ENCODE results near the gene PRRT1B.

Gene PRRT1B

GRCh38 chr9:131597246-131597645, 51.9 kb downstream of the PRRT1B start:
- DNase-seq (ENCODE audit: low spot score): no peak

DNA sequence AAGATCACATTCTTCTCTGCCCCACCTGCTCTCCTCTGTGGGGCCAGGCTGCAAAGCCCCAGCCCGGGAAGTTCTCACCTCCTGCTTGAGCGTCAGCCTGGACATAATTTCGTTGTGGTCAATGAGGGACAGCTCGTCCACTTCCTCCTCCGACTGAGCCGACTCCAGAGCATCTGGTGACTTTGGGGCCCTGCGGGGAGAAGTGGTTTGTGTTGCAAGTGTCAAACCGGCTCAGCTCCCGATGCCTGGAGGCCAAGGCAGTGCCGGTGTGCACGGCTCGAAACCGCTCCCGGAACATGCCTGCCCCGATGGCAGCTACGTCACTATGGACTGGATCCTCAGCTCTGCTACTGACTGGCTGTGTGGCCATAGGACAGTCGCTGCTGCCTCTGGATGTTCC, 52.8 kb downstream of the PRRT1B start:
- DNase-seq (ENCODE audit: low spot score): no peak

DNA sequence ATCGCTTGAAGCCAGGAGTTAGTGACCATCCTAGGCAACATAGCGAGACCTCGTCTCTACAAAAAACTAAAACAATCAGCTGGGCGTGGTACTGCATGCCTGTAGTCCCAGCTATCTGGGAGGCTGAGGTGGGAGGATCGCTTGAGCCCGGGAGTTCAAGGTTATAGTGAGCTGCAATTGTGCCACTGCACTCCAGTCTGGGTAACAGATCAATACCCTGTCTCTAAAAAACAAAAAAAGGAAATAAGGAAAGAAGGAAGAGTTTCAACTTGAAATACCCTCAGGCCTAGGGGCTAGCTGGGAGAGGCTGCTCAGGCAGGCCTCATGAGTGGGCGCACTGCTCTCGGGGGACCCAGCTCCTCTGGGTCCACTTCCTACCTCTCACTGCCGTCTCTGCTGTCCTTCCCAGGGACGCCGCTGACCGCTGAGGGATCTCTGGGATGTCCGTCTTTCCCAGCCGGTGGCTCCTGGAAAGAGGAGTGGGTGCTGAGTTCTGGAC, 56.4 kb downstream of the PRRT1B start:
- DNase-seq (ENCODE audit: low spot score): no peak

DNA sequence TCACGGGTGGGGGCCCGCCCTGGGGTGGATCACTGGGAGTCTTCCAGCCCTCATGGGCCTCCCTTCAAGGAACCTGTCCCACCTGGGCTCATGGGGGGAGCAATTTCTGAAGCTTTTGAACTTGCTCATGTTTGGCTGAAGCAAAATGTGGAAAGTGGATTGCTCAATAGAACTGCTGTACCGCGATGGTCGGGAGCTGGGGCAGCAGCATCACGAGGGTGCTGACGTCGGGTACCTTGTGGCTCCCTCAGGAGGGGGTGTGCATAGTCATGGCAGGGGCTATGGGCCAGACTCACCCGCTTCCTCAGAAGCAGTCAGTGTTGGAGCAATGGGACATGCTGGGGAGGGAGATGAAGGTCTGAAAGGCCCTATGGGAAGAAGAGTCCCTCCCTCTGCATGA, 57.9 kb downstream of the PRRT1B start:
- DNase-seq (ENCODE audit: low spot score): no peak

- DNase-seq (ENCODE audit: low spot score): no peak
These were observed 58.6 kb downstream of the PRRT1B start for GRCh38 chr9:131603711-131604439.

DNA sequence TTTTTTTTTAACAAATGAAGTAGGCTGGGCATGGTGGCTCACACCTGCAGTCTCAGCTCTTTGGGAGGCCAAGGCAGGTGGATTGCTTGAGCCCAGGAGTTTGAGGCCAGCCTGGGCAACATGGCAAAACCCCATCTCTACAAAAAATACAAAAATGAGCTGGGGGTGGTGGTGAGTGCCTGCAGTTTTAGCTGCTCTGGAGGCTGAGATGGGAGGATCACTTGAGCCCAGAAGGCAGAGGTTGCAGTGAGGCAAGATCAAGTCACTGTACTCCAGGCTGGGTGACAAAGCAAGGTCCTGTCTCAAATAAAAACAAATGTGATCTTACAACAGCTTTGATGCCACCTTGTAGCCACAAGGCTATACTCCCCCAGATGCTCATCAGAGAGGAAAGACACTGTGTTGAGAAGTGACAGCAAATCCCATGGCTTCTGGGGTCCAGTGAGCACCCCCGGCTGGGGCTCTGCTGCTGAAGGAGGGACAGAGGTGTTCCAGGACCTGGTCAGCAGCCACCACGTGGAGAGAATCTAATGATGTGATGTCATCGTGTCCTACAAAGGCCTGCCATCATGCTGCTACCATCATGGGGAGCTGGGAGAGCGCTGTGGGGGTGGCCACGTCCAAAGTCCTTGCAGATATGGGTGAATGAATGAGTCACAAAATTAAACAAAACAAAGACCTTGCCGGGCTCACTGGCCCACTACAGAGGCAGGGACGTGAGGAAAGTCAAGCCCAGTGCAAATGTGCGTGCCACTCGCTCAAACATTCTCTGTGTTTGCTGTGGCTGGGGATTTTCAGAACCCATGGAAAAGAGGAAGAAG, 60.7 kb downstream of the PRRT1B start:
- DNase-seq (ENCODE audit: low spot score): no peak

GRCh38 chr9:131606896-131607567, 61.7 kb downstream of the PRRT1B start:
- DNase-seq (ENCODE audit: low spot score): no peak

DNA sequence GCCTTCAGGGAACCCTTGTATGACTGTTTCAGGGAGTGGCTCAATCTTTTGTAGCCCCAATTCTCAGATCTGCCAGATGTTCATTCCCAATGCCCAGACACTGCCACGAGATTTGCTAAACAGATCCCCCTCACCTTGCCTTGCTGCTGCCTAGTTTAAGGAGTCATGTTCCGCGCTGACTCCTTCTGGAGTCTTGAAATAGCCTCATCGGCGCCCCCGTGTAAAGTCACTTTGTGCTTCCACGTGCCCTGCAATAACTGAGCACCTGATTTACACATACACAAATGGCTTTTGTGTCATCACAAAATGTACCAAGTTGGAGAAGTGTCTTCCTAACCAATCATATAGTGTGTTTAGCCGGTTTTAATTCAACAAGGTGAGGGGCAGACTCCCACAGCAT, 62.3 kb downstream of the PRRT1B start:
- DNase-seq (ENCODE audit: low spot score): no peak

DNA sequence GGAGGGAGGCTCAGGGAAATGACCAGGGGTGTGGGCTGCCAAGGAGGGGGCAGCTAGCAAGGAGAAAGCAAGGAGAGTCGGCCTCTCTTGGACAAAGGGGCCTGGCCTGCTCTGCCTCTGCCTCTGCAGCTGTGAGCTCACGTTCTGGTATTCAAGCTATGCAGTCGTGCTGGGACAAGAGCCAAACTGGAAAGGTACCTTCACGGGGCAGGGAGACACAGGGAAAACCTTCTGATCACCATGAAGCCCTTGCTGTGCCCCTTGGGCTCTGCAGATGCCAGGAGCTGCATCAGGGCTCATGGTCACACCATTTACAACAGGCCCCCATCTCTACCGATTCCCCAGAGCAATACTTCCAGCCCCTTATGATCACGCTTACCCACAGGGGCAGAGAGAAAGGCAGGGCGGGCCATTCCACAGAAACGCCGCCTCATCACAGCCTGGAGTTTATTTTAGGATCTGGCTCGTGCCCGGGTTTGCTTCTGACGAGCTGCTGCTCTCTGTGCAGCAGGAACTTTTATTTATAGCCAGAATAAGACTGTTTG, 63.2 kb downstream of the PRRT1B start:
- peak; percentile 71 for DNase-seq (ENCODE audit: low spot score)

Data from ecto neural progenitor cell (in vitro differentiated cells).